ENCODE data around the gene KRT83. TPM values are rescaled to one million over a fixed set of nuclear protein-coding genes. Genes with fewer than 3 reads are reported as not detected.

KRT83 gene
- not detected for total RNA-seq

DNA sequence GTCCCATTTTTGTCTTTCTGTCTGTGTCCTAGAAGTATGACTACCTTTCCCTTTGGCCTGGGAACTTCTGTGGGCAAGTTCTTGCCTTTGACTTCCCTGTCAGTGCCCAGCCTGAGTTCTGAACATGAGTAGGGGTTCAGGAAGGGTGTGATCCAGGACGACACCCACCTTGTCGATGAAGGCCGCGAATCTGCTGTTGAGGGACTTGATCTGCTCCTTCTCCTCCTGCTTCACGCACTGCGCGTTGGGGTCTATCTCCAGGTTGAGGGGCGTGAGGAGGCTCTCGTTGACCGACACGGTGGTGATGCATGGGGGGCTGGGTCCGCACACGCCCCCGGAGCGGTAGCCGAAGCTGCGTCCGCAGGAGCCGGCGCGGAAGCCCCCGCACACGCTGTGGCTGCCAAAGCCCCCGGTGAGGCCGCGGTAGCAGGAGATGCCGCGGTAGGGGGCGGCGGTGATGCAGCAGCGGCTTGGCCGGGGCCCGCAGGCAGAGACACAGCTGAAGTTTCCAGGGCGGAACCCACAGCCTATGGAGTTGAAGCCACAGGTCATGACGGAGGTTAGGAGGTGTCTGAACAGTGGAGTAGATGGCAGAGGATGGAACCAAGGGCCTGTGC is at the start of gene KRT83:
Gene KRT83, minus strand, starts transcription at position 615 of the 617 bp plus-strand sequence. Its CDS starts 63 bp downstream, at position 552.
- TF ChIP-seq, protein P1, sequence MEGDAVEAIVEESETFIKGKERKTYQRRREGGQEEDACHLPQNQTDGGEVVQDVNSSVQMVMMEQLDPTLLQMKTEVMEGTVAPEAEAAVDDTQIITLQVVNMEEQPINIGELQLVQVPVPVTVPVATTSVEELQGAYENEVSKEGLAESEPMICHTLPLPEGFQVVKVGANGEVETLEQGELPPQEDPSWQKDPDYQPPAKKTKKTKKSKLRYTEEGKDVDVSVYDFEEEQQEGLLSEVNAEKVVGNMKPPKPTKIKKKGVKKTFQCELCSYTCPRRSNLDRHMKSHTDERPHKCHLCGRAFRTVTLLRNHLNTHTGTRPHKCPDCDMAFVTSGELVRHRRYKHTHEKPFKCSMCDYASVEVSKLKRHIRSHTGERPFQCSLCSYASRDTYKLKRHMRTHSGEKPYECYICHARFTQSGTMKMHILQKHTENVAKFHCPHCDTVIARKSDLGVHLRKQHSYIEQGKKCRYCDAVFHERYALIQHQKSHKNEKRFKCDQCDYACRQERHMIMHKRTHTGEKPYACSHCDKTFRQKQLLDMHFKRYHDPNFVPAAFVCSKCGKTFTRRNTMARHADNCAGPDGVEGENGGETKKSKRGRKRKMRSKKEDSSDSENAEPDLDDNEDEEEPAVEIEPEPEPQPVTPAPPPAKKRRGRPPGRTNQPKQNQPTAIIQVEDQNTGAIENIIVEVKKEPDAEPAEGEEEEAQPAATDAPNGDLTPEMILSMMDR (IDR thresholded peaks at IDR 0.05; ENCODE audit: low read depth): no peak

DNA sequence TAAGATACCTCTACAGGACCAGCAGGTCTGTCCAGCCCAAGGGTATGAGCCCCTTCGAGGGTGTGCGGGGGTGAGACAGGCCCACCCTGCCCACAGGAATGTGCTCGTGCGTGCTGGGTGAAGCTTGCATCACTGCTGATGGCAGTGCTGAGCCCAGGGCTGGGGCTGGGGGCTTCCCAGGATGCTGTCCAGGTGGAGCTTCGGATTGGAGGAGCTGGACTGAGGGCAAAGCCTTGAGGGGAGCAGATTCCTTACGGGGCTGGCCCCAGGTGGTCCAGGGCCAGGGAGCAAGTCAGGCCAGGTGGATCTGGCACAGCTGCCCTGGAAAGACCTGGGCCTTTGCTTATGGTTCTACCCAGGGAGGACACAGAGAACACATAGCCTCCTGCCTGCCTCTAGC is 48.6 kb upstream of the KRT83 start:
- TF ChIP-seq, protein P1 (IDR thresholded peaks at IDR 0.05; ENCODE audit: low read depth): no peak

- TF ChIP-seq, protein P1 (IDR thresholded peaks at IDR 0.05; ENCODE audit: low read depth): no peak
Observed at GRCh38 chr12:52369211-52369610, 48.0 kb upstream of the KRT83 start.

- TF ChIP-seq, protein P1 (IDR thresholded peaks at IDR 0.05; ENCODE audit: low read depth): no peak
Observed at GRCh38 chr12:52368508-52368907, 47.3 kb upstream of the KRT83 start.

DNA sequence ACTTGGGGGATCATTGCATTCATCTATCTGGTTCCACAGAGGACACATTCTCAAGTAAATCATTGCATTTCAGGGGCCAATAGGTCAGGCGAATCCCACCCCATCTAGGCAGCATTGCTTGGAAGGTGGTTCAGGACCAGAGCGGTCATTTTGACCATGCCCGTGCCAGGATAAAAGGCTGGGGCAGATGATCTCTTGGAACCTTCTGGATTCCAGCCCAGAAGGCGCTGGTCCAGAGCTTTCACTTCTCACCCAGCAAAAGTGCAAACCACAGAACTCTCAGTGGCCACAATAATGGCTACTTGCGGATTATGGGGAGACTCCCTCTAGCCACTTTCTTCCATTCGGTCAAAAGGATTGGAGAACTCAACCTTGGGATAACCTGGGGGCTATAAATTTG is 46.7 kb upstream of the KRT83 start:
- TF ChIP-seq, protein P1 (IDR thresholded peaks at IDR 0.05; ENCODE audit: low read depth): no peak

DNA sequence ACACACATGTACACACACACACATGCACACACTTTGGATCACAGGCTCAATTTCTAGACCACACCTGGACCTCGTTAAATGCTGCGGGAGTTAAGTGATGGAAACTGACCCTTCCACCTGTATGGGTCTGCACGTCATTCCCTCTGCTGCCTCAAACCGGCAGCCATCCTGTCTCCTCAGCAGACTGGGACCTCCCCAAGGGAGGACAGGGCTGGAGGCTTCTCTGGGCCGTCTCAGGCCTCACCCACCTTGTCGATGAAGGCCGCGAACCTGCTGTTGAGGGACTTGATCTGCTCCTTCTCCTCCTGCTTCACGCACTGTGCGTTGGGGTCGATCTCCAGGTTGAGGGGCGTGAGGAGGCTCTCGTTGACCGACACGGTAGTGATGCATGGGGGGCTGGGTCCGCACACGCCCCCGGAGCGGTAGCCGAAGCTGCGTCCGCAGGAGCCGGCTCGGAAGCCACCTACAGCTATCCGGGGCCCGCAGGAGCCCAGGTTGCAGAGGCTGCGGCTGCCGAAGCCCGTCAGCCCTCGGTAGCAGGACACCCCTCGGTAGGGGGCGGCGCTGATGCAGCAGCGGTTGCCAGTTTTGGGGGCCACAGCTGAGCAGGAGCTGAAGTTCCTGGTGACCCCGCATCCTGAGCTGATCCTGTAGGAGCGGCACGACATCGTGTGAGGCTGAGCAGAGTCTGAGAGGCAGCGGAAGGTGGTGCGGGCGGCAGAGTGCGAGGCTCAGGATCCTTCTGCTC is 45.7 kb upstream of the KRT83 start, which contains the start of gene KRT85:
Gene KRT85, minus strand, starts transcription at position 744 of the 748 bp plus-strand sequence. Its CDS starts 76 bp downstream, at position 668.
- TF ChIP-seq, protein P1 (IDR thresholded peaks at IDR 0.05; ENCODE audit: low read depth): no peak

DNA sequence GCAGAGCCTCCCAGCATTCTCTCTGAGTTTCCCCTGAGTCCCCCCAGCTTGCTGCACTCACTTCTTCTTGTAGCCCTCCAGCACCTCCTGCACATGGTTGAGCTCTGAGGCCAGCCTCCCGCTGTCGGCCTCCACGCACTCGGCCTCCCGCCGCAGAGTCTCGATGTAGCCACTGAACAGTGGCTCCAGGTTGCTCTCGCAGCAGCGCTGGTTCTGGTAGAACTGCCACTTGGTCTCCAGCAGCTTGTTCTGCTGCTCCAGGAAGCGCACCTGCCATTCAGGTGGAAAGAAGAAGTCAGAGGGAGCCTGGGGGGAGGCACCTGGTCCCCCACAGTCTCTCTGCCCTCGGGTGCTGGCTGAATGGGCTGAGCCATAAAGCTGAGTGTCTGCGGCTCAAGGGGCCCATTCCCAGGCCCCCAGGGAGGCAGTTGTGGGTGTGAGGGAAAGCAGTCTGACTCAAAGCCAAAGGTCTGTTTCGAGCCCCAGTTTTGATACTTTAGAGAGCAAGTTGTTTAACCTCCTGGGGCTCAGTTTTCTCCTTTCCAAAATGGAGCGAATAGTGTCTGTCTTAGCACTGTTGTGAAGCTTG is 43.8 kb upstream of the KRT83 start:
- TF ChIP-seq, protein P1 (IDR thresholded peaks at IDR 0.05; ENCODE audit: low read depth): no peak

Data from subcutaneous adipose tissue (tissue), 4 donors.